GM12873 (cell line): ENCODE results near the gene RPAP3.

ENCODE experiments used
- TF ChIP-seq, protein P1 (sequence below): IDR thresholded peaks from 2 replicates; pipeline ENCODE4 v1.5.1; 2012; ENCODE audit warnings: low read depth, mild to moderate bottlenecking, moderate library complexity, low read length, control low read depth; ENCODE audit not compliant: insufficient read depth; ENCODE audit errors: missing control alignments

Gene RPAP3

DNA sequence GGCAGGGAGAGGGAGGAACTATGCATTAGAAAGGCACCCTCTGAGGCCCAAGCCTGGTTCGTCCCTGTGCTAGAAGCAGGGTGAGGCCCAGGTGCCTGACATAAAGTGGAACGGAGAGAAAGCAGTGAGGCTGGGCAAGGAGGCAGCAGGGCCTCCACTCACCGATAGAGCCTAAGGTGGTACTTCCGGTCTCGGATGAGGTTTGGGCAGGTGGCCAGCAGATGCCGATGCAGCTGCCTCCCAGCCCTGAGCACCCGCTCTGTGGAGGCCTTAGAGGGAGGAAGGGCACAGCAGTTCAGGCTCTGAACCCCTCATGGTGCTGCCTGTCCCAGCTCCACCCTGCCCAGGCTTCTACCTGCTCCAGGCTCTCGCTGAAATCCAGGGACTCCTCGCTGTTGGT is 45.7 kb upstream of the RPAP3 start:
- TF ChIP-seq, protein P1, sequence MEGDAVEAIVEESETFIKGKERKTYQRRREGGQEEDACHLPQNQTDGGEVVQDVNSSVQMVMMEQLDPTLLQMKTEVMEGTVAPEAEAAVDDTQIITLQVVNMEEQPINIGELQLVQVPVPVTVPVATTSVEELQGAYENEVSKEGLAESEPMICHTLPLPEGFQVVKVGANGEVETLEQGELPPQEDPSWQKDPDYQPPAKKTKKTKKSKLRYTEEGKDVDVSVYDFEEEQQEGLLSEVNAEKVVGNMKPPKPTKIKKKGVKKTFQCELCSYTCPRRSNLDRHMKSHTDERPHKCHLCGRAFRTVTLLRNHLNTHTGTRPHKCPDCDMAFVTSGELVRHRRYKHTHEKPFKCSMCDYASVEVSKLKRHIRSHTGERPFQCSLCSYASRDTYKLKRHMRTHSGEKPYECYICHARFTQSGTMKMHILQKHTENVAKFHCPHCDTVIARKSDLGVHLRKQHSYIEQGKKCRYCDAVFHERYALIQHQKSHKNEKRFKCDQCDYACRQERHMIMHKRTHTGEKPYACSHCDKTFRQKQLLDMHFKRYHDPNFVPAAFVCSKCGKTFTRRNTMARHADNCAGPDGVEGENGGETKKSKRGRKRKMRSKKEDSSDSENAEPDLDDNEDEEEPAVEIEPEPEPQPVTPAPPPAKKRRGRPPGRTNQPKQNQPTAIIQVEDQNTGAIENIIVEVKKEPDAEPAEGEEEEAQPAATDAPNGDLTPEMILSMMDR, result no peak

DNA sequence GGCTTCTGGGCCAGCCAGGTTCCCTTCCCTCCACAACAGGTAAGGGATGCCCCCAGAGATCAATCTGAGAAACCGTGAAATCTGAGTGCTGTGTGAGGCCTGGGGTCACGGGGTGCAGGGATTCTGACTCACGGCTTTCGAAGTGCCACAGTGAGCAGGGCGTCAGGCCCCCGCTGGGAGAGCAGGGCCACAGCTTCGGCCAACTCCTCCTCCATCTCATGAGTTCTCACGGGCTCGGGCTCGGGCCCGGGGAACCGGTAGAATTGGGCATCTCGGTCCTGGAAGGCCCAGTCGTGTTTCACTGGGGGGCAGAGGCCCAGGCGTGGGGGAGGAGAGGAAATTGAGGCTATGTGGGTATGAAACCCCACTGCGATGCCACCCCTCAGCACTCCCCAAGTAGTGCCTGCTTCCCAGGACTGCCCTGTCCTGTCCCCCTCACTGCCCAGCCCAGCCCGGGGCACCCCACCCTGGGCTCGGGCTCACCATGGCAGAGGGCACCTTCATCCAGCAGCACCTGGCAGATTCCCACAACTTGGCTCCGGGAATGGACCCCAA is 45.2 kb upstream of the RPAP3 start:
- TF ChIP-seq, protein P1, result no peak

DNA sequence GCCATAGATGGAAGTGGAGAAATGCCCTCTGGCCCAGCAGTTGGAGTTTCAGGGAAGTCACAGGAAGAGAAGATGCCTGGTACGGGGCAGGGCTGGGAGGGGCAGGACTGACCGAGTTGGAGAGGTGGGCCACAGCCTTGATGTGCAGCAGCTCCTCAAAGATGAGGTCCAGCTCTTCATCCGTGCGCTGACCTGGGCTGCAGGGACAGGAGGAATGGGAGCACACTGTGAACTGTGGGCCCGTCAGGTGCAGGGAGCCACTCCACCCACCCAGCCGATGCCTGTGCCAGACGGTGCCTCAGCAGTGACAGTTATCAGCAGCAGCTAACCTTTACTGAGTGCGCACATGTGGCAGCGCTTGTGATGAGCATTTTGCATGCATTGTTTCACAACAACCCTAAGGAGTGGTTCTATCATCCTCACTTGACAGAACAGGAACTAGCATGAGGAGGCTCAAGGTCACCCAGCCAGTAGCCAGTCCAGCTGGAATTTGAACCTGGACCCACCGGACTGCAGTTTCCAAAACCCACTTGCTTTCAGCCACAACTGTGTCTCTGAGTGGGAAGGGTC is 44.5 kb upstream of the RPAP3 start:
- TF ChIP-seq, protein P1, result no peak

DNA sequence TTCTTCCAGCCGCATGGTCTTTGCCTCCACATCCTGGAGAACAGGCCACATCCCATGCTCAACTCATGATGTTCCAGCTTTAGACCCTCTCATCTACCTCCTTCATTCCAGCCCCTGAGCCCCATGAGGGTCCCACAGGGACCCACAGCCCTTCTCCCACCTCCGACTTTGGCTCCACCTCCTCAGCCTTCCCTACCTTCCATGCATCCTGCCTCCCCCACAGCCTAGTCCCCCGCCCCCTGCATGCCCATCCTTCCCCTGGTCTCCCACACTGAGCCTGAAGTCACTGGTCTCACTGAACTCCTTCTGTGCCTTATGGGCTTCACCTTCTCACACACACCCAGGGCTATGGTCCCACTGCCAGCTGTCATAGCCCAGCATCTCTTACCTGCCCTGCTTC is 43.1 kb upstream of the RPAP3 start:
- TF ChIP-seq, protein P1, result no peak

DNA sequence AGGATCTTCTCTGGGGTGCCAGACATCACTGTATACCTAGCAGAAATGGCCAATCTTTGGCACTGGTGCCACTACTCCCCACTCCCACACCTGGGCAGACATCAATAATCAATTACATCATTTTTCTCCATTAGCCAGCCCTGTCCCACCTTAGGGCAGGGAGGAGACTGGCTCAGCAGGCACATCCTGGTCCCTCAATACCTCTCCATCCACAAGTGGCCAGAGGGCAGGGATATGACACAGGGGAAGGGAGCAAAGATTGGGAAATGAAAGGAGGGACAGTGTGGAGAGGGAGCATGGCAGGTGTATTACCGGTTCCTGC is 42.6 kb upstream of the RPAP3 start:
- TF ChIP-seq, protein P1, result no peak

DNA sequence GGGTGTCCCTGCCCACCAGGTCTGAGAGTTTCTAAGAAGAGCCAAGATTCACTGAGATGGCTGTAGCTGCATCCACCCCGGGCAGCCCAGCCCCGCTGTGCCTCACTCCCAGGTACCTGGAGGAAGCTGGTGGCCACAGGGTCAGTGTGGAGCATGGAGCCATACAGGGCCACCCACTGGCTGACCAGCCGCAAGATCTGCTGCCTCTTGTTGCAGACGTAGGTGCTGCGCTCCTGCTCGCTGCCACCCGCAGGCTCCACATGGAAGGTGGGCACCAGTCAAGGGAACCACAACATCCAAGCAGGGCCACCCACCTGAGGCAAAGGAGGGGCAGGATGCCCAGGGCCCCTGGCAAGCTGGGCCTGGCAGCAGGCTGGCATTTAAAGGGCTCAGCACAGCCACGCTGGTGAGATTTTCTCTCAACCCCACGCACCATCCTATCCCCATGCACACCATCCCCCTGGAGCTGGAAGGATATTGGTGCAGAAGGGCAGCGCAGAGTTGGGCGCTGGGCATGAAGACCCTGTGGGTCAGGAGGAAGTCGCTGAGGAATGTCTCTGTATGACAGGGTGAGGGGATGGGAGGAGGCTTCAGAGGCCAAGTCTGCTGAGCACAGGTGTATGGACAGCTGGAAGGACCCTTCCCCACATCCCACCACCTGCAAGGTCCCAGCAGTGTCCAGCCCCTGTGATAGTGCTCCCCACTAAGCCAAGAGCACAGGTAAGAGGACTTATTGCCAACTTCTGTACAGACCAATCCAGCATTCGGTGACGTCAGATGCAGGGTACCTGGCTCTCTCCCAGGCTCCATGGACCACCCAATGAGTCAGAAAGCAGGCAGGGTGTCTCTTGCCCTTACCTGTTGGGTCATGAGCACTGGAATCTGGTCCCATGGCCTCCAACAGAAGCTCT is 42.0 kb upstream of the RPAP3 start:
- TF ChIP-seq, protein P1, result no peak

DNA sequence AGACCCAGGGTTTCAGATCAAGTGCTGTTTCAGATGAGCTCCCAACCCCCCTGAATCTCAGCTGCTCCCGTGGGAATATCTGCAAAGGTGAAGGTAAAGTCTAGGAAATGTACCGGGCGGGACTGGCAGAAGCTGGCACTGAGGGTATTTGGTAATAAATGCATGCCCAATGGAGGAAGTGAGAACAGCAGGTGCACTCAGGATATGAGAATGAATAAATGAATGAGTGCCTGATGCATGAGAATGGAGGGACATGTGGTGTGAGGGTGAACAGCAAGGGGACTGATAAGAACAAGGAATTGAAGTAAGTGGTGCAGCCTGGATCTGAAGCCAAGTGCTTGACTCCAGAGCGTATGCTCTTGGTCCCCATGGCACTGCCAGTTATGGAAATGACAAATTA is 41.3 kb upstream of the RPAP3 start:
- TF ChIP-seq, protein P1, result no peak
